GM19043 (cell line): ENCODE measurements around the gene SULT1A1.
"Not testable (repeated sequence)": the region's sequence is repeated elsewhere in the genome, so short reads cannot be mapped to it uniquely, and the experiment has no call there.

Source experiments
- ATAC-seq: cut with Tn5 transposase; IDR thresholded peaks from one replicate; pipeline ENCODE4 v1.9.1; 2021; ENCODE audit warnings: low read depth; ENCODE audit not compliant: unreplicated experiment

Gene SULT1A1

DNA sequence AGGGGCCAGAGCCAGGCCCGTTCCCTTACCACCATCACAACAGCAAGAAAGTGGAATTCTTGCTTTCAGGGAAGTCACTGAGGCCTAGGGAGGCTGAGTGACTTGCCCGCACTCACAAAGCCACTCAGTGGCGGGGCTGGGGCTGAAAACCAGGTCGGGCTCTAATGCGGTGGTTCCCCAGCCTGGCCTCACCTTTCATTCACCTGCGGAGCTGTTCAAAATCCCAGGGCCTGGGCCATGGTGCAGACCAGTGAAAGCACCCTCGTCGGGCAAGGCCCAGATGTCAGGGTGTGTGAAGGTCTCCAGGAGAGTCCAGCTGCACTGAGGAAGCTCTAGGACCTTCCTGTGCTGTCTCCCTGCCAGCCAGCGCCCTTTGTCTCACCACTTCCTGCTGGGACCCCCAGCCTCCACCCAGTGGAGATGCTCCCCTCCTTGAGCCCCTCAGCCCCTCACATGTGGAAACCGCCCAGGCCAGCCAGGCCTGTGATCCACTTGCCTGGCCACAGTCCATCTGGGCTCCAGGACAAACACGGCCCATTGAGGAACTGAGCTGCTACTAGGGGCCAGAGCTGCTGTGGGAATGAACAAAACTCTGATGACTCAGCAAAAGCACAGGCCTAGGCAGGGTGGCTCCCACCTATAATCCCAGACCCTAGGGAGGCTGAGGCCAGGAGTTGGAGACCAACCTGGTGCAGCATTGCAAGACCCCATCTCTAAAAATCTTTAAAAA, 812 bp downstream of the SULT1A1 start:
- not testable (repeated sequence) for ATAC-seq

DNA sequence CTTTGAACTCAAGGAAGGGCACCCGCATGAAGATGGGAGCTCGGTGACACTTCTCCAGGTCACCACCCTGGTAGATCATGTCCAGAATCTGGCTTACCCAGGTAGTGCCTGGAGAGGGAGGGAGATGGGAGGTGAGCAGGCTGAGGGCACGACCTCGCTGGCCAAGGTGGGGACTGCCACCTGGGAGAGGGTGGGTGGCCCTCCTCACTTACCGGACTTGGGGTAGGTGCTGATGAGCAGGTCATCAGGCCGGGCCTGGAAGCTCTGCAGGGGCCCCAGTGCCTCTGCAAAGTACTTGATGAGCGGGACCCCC, 1.4 kb downstream of the SULT1A1 start:
- ATAC-seq = not testable (repeated sequence)

DNA sequence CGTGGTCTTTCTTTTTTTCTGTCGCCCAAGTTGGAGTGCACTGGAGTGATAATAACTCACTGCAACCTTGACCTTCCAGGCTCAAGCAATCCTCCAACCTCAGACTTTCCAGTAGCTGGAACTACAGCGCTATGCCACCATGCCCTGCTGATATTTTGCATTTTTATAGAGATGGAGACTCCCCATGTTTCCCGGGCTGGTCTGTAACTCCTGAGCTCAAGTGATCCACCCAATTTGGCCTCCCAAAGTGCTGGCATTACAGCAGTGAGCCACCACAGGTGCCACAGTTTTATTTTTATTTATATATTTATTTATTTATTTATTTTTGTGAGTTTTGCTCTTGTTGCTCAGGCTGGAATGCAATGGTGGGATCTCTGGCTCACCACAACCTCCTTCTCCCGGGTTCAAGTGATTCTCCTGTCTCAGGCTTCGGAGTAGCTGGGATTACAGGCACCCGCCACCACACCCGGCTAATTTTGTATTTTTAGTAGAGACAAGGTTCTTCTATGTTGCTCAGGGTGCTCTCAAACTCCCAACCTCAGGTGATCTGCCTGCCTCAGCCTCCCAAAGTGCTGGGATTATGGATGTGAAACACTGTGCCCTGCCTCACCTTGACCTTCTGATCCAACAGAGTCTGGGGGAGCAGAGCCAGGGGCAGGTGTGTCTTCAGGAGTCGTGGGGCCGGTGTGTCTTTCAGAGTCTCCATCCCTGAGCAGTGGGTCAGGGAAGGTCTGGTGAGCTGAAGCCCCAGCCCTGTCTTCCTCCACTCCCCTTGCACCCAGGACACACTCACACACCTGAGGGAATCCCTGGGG, 2.0 kb downstream of the SULT1A1 start:
- not testable (repeated sequence) for ATAC-seq

DNA sequence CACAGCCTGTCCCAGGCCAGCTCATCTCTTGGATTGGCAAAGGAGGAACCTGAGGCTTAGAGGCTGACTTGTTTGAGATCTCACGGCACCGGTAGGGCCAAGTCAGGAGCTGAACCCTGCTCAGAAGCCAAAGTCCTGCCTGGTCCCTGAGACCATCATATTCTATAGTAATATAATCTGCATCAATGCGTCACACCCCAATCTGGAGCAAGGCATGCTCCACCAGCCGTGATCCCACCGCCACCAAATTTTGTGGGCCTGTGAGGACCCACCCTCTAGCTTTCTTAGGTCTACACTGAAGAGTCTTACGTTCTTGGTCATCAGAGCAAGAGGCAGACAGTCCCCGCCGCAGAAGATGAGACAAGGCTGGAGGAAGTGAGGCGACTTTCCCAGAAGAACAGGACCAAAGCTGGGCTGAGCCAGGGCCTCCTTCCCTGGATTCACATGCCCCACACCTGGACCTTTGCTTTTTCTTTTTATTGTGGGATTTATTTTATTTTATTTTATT, 2.7 kb downstream of the SULT1A1 start:
- ATAC-seq = no peak

DNA sequence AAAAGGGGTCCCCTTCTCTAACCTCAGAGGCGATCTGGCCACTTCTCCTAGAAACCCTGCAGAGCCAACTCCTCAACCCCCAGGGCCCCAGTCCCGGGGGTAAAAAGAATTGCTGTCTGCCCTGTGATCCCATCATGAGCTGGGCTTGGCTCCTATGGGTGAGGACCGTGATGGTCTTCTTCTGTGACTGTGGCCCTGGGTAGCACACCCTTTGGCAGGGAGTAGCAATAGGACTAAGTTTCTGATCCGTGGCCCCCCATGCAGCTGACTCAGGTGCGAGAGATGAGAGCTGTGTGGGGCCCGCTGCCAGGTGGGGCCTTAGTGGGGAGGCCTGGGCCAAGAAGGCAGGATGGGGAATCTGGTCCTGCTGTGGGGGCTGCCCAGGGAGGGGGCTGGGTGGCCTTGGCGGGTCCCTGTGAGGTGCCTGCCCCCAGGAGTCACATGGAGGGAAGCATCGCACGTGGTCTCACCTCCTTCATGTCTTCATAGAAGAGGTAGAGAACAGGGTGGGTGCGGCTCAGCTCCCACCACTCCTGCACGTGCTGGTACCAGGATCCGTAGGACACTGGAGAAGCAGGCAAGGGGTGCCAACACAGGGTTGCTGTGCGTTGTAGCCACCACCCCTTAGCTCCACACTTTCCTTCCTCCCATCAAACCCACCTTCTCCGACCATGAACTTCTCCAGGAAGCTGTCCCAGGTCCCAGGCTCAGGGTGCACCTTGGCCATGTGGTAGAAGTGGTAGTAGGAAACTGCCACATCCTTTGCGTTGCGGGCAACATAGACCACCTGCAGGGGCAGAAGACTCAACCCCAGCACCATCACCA, 3.3 kb downstream of the SULT1A1 start:
- no peak for ATAC-seq

DNA sequence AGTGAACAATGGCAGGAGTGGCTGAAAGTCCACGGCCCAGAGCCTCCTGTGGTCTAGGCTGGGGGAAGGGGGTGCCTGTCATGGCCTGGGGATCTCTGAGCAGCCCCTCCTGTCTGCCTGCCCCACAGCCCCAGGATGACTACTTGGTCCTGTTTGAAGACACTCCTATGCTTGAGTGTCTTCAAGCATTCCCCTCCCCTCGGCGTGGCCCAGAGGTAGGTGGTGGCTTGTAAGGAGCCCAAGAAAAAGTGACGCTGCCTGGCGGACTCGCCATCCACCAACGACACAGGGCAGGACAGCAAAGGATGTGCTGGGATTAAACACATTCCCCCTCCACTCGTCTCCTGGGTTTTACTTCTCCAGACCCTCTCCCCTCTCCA, 5.7 kb downstream of the SULT1A1 start:
- ATAC-seq = no peak

DNA sequence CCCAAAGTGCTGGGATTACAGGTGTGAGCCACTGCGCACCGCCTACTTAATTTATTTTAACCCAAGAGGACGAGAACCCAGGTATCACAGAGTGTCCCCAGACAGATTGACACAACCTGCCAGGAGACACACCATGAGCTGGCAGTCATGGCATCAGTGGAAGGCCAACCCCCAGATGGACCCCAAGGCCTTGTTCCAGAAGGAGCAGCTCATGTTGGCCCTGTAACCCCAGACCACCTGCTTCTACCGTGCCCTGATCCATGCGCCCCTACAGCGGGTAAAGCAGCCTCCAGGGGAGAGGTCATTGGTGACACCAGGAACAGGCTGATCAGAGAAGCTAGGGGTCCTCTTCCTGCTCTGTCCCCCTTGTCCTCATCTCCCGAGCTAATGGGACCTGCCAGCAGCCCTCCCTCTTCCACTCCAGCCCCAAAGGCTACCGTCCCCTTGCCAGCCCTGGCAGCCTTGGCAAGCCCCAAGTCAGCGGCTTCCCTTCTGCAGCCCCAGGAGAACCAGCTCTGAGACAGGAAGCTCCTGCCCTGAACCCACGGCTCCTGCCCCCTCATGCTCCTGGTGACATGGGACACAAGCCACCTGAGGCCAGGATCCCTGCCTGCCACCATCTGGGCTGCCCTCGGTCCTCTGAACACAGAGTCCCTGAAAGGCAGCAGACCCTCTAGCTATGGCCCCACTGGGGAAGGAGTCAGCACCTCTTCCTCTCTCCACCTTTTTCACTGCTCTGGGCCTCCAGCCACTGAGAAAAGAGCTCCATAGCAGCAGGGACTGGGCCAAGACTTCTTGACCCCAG, 6.3 kb downstream of the SULT1A1 start:
- no peak for ATAC-seq

DNA sequence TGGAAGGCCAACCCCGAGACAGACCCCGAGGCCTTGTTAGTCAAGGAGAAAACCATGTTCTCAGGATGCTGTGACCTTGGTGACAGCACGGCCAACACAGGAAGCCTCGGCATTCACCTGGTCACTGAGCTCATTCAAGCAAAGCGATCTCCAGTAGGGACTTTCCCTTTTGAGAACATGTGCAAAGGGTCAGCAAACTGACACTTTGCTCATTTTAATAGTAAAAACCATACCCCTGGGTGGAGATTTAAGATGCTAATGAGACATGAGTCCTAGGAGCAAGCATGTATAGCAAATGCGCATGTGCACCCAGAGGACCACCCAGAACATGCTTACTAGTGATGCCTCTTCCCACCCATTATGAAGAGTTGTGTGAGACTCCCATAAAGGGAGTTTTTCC, 7.3 kb downstream of the SULT1A1 start:
- ATAC-seq = no peak

DNA sequence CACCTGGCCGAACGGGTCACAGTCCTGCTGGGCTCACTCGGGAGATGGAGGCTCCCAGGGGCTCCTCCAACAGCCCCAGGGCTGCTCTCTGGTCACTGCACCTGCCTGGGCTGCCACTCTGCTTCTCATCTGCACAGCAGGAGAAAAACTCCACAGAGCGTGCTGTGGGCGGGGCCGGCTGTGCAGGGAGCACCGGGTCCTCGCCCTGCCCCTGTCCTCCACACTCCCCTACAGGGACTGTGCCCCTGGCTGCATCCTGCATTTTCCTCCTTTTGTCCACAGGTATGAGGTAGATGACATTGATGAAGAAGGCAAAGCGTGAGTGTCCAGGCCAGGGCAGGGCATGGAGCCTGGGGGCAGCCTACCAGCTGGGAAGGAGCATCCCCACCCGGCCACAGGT, 7.8 kb downstream of the SULT1A1 start:
- ATAC-seq = not testable (repeated sequence)

DNA sequence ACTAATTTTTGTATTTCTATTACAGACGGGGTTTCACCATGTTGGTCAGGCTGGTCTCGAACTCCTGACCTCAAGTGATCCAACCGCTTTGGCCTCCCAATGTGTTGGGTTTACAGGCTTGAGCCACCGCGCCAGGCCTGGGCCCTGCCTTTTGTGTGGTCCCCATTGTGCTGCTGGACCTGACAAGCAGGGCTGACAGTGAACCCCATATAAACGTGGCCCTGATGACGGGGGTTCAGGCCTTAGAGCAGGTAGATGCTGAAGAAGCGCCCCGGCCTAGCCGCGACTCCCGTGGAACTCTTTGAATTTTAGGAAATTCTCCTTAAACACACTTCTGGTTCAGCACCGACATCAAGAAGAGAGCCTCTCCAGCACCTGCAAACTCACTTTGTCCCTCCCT, 8.3 kb downstream of the SULT1A1 start:
- ATAC-seq = not testable (repeated sequence)

DNA sequence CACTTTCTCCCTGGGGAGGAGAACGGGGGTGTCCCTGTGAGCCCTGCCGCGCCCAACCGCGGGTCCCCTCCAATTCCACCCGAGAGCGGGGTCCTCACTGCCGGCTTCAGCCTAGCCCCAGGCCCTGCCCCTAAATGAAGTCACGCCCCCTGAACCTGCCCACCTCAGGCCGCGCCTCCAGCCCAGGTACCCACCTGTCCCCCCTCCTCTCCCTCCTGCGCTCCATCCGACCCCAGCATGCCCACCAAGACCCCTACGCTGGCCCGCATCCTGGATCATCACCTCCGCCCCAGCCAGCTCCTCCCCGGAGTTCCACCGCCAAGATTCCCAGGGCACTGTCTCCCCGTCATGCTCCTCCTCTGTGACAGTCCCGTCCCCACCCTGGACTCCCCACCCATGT, 8.9 kb downstream of the SULT1A1 start:
- ATAC-seq = not testable (repeated sequence)

DNA sequence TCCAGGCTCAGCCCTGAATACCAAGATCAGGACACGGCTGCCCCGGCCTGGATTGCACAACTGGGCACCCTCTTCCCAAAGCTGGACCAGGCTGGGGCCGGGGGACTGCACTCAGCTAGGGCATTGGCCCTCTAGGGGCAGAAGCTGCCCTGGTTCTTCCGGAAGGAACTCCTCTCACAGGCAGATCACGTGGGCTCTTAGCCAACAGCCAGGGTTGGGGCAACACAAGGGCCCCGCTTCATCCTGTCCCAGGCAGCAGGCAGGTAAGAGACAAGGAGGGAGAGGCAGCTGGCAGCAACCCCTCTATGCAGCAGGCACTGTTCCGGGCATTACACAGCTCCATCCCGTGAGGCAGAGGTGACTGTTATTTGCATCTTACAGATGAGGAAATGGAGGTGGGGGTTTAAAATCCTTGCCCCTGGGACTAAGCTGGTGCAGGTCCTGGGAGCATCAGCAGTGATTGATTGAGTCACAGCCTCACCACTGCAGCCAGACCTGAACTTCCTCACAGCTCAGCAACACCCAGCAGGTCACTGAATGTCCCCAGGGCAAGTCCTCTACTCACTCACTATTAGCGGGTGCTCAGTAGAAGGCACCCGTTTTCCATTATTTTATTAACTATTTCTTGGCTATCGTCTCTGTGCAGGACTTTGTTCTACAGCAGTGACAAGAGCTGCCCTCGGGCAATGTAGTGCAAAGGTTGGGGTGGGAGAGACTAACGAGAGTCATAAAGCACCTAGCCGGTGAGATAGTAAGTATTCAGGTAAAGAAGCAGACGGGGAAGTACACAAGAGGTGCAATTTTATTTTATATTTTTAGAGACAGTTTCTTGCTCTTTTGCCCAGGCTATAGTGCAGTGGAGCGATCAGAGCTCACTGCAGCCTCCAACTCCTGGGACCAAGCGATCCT, 10.2 kb downstream of the SULT1A1 start:
- peak; percentile 55 for ATAC-seq

DNA sequence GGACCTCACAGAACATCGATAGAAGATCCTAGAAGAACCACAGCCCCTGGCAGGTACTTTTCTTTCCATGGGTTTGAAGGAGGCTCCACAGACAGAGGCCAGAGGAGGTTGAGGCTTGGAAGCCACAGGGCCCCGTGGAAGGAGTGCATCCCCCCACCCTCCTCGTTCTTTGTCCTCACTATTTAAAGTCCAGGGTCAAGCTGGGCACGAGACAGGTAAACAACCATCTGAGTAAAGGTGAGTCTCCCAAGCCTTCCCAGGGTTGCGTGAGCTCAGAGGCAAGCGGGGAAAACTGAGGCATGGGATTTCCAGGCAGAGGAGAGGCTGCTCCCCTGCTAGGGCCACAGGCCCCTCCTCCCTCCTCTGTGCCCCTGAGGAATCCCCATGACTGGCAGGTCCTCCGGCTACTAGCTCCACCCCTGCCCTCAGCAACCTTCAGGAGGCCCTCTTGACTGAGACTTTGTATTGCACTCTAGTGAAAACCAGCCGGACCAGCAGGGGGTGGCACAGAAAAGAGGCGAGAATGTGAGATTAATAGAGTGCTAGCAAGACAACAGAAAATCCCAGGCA, 12.1 kb downstream of the SULT1A1 start:
- ATAC-seq = no peak

DNA sequence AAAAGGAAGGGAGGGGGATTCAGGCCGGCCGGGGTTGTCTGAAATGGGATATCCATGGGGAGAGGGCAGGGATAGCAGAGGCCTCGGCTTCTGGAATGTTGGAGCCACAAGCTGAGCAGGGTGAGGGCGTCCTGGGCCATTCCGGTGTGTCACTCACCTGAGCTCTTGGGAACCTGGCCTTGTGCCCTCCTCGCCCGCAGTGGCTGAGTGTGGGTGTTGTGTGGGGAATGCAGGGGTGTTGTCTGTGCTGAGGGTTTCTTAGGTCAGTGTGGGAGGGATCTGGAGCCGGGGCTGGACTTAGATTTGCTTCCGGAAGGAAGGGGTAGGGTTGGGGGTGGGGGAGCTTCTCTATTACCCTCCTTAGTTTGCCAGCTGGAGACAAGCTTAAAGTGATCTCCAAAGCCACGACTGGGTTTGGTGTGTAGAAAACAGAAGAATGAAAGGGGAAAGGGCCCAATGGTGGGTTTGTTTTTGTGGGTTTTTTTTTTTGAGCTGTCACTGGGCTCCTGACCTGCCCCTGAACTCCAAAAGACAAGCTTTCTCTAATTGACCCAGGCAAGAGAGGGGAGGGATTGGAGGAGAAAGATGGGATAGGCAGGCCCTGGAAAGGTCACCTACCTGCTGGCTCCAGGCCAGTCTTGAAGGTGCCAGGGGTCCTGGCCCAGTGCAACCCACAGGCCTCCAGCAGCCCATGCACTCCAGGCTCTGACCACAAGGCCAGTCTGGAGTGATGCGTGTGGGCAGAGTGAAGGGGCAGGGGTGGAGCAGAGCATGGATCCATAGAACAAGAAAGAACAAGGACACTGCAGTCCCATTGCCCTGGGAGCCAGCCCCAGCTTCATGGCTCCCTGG, 12.8 kb downstream of the SULT1A1 start, which contains the start of gene SULT1A2:
SULT1A2 (minus strand) TSS at position 211 of the 852 bp plus-strand sequence. CDS start 1,120 bp downstream, outside the sequence.
- ATAC-seq = no peak

DNA sequence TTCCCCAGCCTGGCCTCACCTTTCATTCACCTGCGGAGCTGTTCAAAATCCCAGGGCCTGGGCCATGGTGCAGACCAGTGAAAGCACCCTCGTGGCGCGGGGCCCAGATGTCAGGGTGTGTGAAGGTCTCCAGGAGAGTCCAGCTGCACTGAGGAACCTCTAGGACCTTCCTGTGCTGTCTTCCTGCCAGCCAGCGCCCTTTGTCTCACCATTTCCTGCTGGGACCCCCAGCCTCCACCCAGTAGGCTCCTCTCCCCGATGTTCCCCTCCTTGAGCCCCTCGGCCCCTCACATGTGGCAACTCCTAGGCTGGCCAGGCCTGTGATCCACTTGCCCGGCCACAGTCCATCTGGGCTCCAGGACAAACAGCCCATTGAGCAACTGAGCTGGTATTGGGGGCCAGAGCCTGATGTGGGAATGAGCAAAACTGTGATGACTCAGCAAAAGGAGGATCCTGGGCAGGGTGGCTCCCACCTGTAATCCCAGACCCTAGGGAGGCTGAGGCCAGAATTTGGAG, 13.7 kb downstream of the SULT1A1 start:
- ATAC-seq = no peak

DNA sequence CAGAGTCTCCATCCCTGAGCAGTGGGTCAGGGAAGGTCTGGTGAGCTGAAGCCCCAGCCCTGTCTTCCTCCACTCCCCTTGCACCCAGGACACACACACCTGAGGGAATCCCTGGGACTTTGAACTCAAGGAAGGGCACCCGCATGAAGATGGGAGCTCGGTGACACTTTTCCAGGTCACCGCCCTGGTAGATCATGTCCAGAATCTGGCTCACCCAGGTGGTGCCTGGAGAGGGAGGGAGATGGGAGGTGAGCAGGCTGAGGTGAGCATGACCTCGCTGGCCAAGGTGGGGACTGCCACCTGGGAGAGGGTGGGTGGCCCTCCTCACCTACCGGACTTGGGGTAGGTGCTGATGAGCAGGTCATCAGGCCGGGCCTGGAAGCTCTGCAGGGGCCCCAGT, 14.4 kb downstream of the SULT1A1 start:
- ATAC-seq = not testable (repeated sequence)

DNA sequence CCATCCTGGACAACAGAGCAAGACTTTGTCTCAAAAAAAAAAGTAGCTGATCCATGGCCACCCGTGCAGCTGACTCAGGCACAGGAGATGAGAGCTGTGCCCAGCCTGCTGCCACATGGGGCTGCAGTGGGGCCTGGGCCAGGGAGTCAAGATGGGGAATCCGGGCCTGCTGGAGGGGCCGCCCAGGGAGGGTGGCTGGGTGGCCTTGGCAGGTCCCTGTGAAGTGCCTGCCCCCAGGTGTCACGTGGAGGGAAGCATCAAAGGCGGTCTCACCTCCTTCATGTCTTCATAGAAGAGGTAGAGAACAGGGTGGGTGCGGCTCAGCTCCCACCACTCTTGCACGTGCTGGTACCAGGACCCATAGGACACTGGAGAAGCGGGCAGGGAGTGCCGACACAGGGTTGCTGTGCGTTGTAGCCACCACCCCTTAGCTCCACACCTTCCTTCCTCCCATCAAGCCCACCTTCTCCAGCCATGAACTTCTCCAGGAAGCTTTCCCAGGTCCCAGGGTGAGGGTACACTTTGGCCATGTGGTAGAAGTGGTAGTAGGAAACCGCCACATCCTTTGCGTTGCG, 16.8 kb downstream of the SULT1A1 start:
- no peak for ATAC-seq
